ENCODE measurements around the gene LVRN. TPM values are rescaled to one million over a fixed set of nuclear protein-coding genes. Genes with fewer than 3 reads are reported as not detected.
A peak's percentile ranks its signal among the peaks of the same experiment; 100 is the strongest.

Gene LVRN
- total RNA-seq, 4 donors from 2014 or later, result 1.4 to 7.6 TPM; not detected in 2

- intact Hi-C loops (cut with DNase I; ENCODE audit: low total_unique reads) (no loop called here), in situ Hi-C loops (cut with MboI; ENCODE audit: low pct_ligation_motif_present in 1 of 4, low pct_unique_long_range_greater_than_20kb in 1 of 4, low sequenced_read_pairs in 3 of 4) (no loop called here)
- TF ChIP-seq, protein P1, sequence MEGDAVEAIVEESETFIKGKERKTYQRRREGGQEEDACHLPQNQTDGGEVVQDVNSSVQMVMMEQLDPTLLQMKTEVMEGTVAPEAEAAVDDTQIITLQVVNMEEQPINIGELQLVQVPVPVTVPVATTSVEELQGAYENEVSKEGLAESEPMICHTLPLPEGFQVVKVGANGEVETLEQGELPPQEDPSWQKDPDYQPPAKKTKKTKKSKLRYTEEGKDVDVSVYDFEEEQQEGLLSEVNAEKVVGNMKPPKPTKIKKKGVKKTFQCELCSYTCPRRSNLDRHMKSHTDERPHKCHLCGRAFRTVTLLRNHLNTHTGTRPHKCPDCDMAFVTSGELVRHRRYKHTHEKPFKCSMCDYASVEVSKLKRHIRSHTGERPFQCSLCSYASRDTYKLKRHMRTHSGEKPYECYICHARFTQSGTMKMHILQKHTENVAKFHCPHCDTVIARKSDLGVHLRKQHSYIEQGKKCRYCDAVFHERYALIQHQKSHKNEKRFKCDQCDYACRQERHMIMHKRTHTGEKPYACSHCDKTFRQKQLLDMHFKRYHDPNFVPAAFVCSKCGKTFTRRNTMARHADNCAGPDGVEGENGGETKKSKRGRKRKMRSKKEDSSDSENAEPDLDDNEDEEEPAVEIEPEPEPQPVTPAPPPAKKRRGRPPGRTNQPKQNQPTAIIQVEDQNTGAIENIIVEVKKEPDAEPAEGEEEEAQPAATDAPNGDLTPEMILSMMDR (IDR thresholded peaks at IDR 0.05), result no peak
- TF ChIP-seq EP300 (IDR thresholded peaks at IDR 0.05; ENCODE audit: low read depth) (no peak), POLR2AphosphoS5 (IDR thresholded peaks at IDR 0.05) (no peak), POLR2A (IDR thresholded peaks at IDR 0.05) (no peak)
- H3K27ac ChIP-seq, result no peak overlapping the region
- DNase-seq, result no peak
- no peak overlapping the region for H3K4me3 ChIP-seq
- no peaks in the 10 kb centered on the region for H3K36me3 ChIP-seq
- peaks cover 36% of the 10 kb centered on the region for H3K27me3 ChIP-seq
- no peaks in the 10 kb centered on the region for H3K4me1 ChIP-seq
- no peaks in the 10 kb centered on the region for H3K9me3 ChIP-seq
These were observed 8.1 kb upstream of the LVRN start for GRCh38 chr5:115954144-115954543.

DNA sequence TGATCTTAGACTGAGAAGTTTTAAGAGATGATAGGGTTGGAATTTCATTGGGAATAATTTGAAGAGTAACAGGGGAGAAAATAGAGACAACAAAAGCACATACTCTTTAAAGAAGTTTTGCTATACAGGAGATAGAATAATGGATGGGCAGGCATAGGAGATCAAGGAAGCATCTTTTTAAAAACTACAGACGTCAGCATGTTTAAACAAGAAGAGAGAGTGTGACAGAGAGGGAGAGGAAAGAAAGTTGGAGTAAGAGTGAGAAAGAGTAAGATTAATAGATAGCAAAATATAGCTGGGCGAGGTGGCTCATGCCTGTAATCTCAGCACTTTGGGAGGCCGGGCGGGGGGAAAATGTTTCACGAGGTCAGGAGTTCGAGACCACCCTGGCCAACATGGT lies 5.3 kb upstream of the LVRN start:
- in situ Hi-C loops (cut with MboI; ENCODE audit: low pct_ligation_motif_present in 1 of 4, low pct_unique_long_range_greater_than_20kb in 1 of 4, low sequenced_read_pairs in 3 of 4) (no loop called here), intact Hi-C loops (cut with DNase I; ENCODE audit: low total_unique reads) (no loop called here)
- TF ChIP-seq POLR2AphosphoS5 (IDR thresholded peaks at IDR 0.05) (no peak), EP300 (IDR thresholded peaks at IDR 0.05; ENCODE audit: low read depth) (no peak), POLR2A (IDR thresholded peaks at IDR 0.05) (no peak)
- TF ChIP-seq, protein P1 (IDR thresholded peaks at IDR 0.05), result no peak
- H3K27me3 ChIP-seq, result peaks cover 64% of the 10 kb centered on the region
- H3K36me3 ChIP-seq, result no peaks in the 10 kb centered on the region
- DNase-seq, result no peak
- WGBS, 2 donors (ENCODE audit: low coverage in 1 of 2), result 60 to 76% methylated on average over 6 of the region's 6 CpGs
- peaks cover 0 to 7% (median 6%) of the 10 kb centered on the region in 4 donors for H3K4me1 ChIP-seq
- H3K9me3 ChIP-seq, result no peaks in the 10 kb centered on the region
- no peak overlapping the region for H3K27ac ChIP-seq
- no peak overlapping the region for H3K4me3 ChIP-seq

DNA sequence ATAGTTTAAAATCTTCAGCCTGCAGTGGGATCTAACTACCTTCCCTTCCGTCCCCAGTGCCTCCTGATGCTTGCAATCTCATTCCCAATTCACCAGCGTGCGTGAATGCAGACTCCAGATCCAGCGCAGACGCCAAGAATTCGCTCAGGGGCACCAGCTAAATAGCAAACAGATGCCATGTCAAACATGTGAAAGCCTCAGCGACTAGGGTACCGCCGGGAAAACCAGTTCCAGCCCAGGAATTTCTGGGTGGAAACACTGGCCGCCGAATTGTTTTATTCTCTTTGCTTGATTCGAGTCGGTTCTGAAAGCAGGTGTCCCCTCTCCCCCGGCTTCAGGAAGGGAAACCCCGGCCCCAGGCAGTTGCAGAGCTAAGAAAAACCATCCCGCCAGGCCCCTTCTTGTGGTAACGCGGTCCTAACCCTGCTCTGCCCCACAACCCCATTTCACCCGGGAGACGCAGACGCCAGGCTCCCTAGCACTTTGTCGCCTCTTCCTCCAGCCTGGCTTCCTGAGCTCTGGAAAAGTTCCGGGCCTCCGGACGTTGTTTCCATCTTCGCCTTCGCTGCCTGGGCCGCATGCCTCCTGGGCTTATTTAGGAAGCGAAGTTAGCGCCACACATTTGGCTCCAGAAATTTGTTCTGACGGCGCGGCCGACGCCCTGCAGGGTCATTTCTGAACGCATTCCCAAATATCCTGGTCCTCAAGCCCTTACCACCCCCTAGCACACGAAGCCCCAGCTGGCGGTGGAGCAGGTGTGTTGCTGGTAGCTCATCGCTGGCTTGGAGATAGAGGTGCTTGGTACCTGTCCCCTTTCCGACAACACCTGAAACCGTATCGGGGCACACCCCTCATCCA lies 665 bp upstream of the LVRN start:
- Histone ChIP-seq H3K27ac (no peak overlapping the region), H3K36me3 (no peaks in the 10 kb centered on the region), H3K27me3 (peaks cover 87% of the 10 kb centered on the region), H3K4me3 (peak overlapping the region in 1 of 4 donors; percentile 45), H3K4me1 (peaks cover 0 to 20% (median 19%) of the 10 kb centered on the region in 4 donors), H3K9me3 (no peaks in the 10 kb centered on the region)
- in situ Hi-C loops (cut with MboI; ENCODE audit: low pct_ligation_motif_present in 1 of 4, low pct_unique_long_range_greater_than_20kb in 1 of 4, low sequenced_read_pairs in 3 of 4) (no loop called here), intact Hi-C loops (cut with DNase I; ENCODE audit: low total_unique reads) (no loop called here)
- 4 to 25% methylated on average over 5 to 42 of the region's 42 CpGs for WGBS, 2 donors (ENCODE audit: low coverage in 1 of 2)
- TF ChIP-seq, protein P1 (IDR thresholded peaks at IDR 0.05), result no peak
- DNase-seq, result no peak

DNA sequence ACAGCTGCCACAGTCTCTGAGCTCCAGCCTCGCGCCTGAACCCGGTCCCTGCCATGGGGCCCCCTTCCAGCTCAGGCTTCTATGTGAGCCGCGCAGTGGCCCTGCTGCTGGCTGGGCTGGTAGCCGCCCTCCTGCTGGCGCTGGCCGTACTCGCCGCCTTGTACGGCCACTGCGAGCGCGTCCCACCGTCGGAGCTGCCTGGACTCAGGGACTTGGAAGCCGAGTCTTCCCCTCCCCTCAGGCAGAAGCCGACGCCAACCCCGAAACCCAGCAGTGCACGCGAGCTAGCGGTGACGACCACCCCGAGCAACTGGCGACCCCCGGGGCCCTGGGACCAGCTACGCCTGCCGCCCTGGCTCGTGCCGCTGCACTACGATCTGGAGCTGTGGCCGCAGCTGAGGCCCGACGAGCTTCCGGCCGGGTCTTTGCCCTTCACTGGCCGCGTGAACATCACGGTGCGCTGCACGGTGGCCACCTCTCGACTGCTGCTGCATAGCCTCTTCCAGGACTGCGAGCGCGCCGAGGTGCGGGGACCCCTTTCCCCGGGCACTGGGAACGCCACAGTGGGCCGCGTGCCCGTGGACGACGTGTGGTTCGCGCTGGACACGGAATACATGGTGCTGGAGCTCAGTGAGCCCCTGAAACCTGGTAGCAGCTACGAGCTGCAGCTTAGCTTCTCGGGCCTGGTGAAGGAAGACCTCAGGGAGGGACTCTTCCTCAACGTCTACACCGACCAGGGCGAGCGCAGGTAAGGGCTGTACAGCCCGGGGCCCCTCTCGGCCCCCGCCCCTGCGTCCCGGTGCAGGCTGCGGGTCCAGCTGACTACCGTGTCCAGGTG lies 509 bp downstream of the LVRN start:
- peaks cover 0 to 20% (median 19%) of the 10 kb centered on the region in 4 donors for H3K4me1 ChIP-seq
- H3K4me3 ChIP-seq, result peak overlapping the region in 3 of 4 donors; percentile 4 to 45 (median 26)
- no peaks in the 10 kb centered on the region for H3K36me3 ChIP-seq
- 25 to 33% methylated on average over 1 to 44 of the region's 71 CpGs for WGBS, 2 donors (ENCODE audit: low coverage in 1 of 2)
- peak; percentile 7 for DNase-seq
- peaks cover 75% of the 10 kb centered on the region for H3K27me3 ChIP-seq
- no peaks in the 10 kb centered on the region for H3K9me3 ChIP-seq
- H3K27ac ChIP-seq, result no peak overlapping the region
- TF ChIP-seq, protein P1 (IDR thresholded peaks at IDR 0.05), result no peak
- TF ChIP-seq POLR2AphosphoS5 (IDR thresholded peaks at IDR 0.05), result no peak
- no peak for TF ChIP-seq EP300 (IDR thresholded peaks at IDR 0.05; ENCODE audit: low read depth)
- no peak for TF ChIP-seq POLR2A (IDR thresholded peaks at IDR 0.05)
- in situ Hi-C loops (cut with MboI; ENCODE audit: low pct_ligation_motif_present in 1 of 4, low pct_unique_long_range_greater_than_20kb in 1 of 4, low sequenced_read_pairs in 3 of 4), result no loop called here
- intact Hi-C loops (cut with DNase I; ENCODE audit: low total_unique reads), result no loop called here
